ENCODE results near the gene RBBP7.
"Not testable (repeated sequence)": the region's sequence is repeated elsewhere in the genome, so short reads cannot be mapped to it uniquely, and the experiment has no call there.

RBBP7 gene

DNA sequence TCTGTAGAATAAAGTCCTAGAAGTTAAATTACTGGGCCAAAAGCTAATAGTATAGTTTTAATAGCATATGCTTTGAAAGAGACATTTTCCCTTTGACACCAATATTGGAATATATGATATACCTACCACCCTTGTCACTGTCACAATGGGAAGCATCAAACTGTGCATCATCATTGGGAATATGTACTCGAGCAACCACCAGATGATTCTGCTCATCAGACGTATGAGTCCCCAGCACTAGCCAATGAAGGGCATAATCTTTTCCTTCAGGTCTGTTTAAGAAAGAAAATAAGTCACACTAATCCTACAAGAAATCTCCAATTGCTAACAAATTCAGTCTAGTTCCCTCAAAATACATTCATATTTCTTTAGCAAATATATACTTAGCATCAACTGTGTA lies 7.3 kb downstream of the RBBP7 start:
- no peak for DNase-seq (ENCODE audit: low read depth)

- DNase-seq (ENCODE audit: low read depth), result no peak
These were observed 13.4 kb downstream of the RBBP7 start for GRCh38 chrX:16856744-16857143.

DNA sequence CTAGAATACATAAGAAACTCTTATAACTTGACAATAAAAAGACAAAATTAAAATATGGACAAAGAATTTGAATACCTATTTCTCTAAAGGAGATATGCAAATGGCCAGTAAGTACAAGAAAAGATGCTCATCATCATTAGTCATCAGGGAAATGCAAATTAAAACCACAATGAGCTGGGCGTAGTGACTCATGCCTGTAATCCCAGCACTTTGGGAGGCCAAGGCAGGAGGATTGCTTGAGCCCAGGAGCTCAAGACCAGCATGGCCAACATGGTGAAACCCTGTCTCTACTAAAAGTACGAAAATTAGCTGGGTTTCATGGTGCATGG lies 14.1 kb downstream of the RBBP7 start:
- DNase-seq (ENCODE audit: low read depth), result not testable (repeated sequence)

DNA sequence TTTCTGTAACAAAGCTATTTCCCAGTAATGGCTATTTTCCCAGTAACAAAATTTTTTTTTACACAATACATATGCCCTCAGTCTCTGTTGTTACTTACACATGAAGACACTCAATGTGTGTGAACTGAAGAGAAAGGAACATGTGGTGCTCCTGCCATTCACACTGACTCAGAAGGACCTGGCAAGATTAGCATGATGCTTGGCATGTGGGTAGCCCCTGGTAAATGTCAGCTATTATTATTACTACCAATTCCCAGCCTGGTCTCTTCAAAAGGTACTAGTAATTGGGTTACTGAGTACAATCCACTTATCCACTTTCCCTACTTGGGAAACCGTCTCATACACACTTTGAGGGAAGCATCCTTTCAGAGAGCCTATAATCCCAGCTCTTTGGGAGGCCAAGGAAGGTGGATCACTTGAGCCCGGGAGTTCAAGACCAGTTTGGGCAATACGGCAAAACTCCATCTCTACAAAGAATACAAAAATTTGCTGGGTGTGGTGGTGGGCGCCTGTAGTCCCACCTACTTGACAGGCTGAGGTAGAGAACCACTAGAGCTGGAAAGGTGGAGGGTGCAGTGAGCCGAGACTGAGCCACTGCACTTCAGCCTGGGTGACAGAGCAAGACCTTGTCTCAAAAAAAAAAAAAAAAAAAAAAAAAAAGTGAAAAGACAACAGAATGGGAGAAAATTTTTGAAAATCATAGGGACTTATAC lies 14.6 kb downstream of the RBBP7 start:
- no peak for DNase-seq (ENCODE audit: low read depth)

DNA sequence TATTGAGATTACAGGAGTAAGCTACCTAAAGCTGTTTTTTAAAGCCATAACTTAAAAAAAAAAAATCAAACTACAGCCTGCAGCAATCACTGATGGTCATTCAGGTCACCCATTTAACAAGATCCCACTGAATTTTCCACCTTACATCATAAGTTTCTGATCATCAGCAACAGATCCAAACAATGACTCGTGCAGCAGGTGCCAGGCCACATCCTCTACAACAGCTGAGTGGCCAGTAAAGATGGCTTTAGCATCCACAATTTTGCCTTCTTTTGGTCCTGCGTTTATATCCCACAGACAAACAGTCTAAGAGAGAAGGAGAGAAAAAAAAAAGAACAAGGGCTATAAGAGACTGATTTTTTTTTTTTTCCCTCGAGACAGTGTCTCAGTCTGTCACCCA lies 16.6 kb downstream of the RBBP7 start:
- DNase-seq (ENCODE audit: low read depth), result no peak

DNA sequence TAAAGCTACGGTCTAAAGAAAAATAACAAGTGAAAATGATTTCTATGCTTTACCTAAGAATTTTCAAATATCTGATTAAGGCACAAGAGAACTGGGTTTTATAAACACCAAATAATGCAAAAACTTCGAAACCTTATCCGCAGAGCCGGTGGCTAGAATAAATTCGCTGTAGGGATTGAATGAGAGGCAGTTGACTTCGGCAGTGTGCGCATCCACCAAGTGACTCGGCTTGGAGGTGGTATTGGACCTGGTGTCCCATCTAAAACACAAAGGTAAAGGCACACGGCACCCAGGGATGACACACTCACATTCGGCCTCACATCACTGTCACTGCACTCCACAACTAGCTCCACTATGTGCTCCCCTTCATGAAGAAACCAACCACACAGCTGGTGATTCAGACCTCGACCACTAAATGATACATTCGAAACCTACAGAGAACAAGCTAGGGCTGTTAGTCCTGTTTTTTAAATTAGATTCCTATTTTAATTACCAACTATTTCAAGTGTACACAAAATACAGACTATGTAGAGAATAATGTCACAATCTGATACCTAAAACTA lies 17.5 kb downstream of the RBBP7 start:
- DNase-seq (ENCODE audit: low read depth), result no peak

GRCh38 chrX:16851827-16852226 lies 18.3 kb downstream of the RBBP7 start:
- no peak for DNase-seq (ENCODE audit: low read depth)

GRCh38 chrX:16851421-16851820 lies 18.7 kb downstream of the RBBP7 start:
- DNase-seq (ENCODE audit: low read depth), result no peak

DNA sequence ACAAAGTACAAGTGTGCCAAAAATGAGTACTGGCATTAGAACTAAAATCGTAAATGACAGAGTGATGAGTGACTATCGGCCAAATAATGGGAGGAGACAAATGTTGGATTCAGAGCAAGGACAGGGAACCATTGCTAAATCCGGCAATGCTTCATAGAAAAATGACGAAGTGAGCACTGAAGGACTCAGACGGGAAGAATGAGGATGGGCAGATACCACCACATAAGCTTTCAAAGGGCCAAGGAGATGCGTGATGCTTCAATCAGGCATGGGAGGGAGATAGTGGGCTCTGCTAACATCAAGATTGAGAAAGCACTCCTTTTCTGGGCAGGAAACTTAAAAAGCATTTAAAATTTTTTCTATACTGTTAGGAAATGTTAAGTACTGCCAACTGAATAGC lies 21.6 kb downstream of the RBBP7 start:
- DNase-seq (ENCODE audit: low read depth), result no peak

DNA sequence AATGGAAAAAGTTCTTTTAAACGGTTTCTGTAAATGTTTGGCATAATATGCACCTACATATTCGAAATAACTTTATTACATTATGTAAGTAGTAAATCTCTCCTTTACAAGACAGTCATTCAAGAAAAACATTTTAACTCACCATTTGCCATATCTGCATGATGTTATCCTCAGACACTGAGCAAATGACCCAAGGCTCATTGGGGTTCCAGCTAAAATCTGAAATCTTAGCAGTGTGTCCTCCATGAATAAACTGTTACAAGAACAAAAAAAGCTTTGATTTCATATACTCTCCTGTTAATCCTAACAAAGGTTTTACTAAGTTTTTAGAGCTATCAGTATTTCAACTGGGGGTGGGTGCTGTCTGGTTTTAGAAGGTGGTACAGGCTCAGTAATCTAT lies 24.5 kb downstream of the RBBP7 start:
- DNase-seq (ENCODE audit: low read depth), result no peak

GRCh38 chrX:16843208-16843909 lies 26.8 kb downstream of the RBBP7 start:
- no peak for DNase-seq (ENCODE audit: low read depth)

GRCh38 chrX:16842684-16843083 lies 27.5 kb downstream of the RBBP7 start:
- DNase-seq (ENCODE audit: low read depth), result no peak

- no peak for DNase-seq (ENCODE audit: low read depth)
These were observed 30.2 kb downstream of the RBBP7 start for GRCh38 chrX:16839852-16840460.

GRCh38 chrX:16839219-16839851 lies 30.8 kb downstream of the RBBP7 start:
- DNase-seq (ENCODE audit: low read depth), result no peak

GRCh38 chrX:16838202-16839066 lies 31.7 kb downstream of the RBBP7 start:
- DNase-seq (ENCODE audit: low read depth), result no peak

DNA sequence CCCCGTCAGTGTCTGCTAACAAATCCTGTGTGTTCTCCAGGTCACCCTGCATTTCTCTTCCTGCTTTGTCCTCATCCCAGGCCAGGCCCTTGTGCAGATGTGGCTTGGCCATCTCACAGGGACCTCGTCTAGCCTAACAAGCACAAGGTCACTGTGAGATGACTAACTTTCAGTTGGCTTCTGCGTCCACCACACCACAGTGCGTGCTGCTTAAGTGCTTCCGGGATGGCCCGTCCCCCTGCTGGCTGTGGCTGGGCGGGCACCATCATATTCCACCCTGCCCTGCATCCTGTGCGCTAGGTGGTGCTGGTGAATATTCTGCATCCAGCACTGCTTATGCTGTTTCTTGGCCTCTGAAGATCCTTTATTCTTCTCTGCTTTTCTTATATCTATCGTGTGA lies 33.8 kb downstream of the RBBP7 start:
- DNase-seq (ENCODE audit: low read depth), result no peak

GRCh38 chrX:16834806-16835205 lies 35.4 kb downstream of the RBBP7 start:
- no peak for DNase-seq (ENCODE audit: low read depth)

DNA sequence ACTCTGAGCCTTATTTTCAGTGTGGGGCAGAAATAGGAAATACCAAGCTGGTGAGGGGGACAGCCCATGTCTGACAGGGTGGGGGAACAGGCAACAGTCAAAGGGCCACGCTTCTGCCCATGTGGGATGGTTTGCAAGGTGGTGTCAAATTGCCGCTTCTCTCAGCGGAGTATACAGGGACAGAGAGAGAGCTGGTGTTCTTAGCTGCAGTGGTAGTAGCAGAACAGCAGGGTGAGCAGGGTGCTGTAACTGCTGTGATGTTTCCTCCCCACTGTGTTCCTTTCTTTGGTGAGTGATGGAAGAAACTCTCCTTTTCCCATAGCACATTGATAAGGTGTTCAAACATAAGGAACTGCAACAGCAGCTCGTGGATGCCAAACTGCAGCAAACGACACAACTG lies 37.9 kb downstream of the RBBP7 start:
- DNase-seq (ENCODE audit: low read depth), result no peak

DNA sequence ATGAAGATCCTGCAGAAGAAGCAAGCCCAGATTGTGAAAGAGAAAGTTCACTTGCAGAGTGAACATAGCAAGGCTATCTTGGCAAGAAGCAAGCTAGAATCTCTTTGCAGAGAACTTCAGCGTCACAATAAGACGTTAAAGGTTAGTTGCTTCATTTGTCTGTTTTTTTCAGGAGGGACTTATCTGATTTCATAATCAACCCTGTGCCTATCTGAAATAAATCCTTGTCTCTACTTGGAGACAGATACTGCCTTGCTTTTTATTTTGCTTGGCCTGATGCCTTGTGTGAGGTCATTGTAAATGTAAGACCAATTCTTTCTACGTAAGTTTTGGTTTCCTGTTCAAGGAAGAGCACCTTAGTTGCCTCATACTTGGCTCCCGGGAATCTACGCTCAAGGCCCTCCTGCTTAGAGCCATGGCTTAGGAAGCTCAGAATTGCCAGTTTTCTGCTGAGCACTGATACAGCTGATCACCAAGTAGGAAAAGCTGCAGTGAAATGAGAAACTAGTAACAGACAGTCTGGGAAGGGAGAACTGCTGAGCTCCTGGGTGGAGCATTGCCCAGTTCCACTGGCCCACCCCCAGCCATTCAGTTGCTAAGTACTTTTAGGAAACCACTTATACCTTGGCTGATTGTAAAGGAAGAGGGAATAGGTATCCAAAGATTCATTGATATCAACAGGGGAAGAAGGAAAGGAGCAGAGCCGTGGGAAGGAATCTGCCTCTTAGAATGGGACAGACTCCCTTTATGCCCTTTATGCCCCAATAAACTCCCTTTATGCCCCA lies 41.8 kb downstream of the RBBP7 start:
- DNase-seq (ENCODE audit: low read depth), result no peak

DNA sequence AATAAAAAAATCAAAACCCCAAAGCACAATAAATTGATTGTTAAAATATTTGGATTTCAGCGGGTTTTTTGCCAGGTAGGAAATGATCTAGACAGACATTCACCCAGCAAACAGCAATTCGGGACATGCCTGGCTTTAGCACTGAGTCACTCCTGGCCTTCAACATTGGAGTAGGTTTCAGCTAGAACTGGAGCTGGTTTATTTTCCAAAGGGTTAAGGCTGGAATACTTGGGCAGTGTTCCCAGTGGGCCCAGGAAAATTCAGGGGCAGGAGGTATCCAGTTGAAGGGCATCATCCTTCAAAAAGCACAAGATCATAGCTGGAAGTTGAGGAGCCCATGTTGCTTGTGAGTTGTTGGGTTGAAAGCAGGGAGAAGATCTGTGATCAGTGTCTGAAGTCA lies 42.9 kb downstream of the RBBP7 start:
- no peak for DNase-seq (ENCODE audit: low read depth)

DNA sequence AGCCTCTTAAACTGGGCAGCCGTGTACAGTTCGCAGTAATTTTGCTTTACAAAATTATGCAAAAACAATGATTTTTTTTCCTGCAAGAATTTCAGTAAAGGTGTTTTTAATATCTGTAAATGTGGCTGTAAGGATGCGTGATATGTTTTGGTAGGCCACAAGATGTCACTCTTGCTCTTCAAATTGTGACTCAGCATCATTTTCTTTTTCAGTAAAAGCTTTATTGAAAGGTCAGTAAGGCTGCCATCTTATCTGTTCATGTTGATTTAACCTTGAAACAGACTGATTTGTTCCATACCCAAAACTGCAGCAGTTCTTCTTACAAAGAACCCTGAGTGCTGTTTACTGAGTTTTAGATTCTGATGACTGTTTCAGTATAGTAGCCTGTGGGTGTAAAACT lies 44.0 kb downstream of the RBBP7 start:
- no peak for DNase-seq (ENCODE audit: low read depth)

All from stimulated activated CD8-positive, alpha-beta memory T cell treated with anti-CD3 and anti-CD28 coated beads, Interleukin-4, amount 100 ng/mL, for 24 hours (primary cell).